Measurements from ENCODE around the gene ACYP1.

ACYP1 gene

DNA sequence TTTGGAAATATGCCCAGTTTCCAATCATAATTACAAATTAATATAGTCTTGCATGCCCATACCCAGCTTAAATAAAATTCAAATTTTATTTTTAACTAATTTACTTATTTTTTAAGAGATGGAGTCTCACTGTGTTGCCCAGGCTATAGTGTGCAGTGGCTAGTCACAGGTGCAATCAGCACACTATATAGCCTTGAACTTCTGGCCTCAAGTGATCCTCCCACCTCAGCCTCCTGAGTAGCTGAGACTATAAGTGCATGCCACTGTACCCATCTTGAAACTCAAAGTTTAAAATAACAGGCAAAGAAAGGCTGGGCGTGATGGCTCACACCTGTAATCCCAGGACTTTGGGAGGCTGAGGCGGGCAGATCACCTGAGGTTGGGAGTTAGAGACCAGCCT, 22.9 kb downstream of the ACYP1 start:
- DNase-seq (ENCODE audit: low read depth in 1 of 2, low spot score in 1 of 2), result no peak

DNA sequence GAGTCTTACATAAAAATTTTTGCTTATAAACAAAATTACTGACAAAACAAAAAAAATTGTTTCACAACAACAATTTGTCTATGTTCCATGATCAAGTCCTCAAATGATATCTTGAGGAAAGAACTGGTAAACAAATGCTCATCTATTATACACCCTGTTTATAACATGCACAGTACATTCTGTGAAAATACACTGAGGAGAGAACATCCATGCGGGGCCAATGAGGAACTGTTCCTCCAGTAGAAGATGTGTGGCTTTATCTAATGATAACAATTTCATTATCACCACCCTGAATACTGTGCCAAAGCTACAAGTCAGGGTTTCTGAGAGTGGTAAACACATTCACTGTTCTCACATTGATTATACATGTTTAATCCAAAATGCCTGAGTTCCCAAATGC, 23.3 kb downstream of the ACYP1 start:
- no peak for DNase-seq (ENCODE audit: low read depth in 1 of 2, low spot score in 1 of 2)

GRCh38 chr14:75032939-75033338, 30.9 kb downstream of the ACYP1 start:
- DNase-seq (ENCODE audit: low read depth in 1 of 2, low spot score in 1 of 2), result no peak

DNA sequence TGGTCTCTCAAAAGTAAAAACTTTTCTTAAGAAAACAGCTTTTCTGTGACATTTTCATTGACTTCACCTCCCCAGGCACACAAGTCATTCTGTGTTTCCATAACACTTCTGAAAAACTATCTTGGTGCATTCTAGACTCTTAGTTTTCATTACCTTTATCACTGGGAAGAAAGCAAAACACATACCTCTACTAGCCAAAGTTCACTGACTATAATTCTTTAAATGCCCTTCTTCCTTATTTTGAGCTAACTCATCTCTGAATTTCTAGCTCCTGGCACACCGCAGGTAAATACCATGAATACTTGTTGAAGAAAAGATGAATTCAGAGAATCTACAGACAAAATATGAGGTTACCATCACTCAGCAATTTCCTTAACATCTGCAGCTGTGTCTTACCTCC, 33.7 kb downstream of the ACYP1 start:
- no peak for DNase-seq (ENCODE audit: low read depth in 1 of 2, low spot score in 1 of 2)

- DNase-seq (ENCODE audit: low read depth in 1 of 2, low spot score in 1 of 2), result no peak
These were observed 37.9 kb downstream of the ACYP1 start for GRCh38 chr14:75025876-75026275.

DNA sequence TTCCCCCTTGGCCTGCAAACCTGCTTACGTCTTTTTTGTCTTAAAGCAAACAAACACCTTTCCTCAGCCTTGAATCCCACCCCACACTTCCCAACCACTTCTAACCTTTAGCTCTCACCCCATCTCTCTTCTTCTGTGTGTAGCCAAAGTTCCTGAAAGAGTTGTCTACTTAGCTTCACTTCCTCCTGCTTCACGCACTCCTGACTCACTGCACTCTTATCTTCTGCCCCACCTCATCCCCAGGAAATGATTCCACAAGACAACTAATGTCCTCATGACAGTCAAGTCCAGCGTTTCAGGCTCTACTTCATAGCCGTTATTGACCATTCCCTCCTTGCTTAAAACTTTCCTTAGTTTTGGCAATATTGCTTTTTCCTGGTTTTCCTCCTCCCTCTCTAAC, 38.7 kb downstream of the ACYP1 start:
- DNase-seq (ENCODE audit: low read depth in 1 of 2, low spot score in 1 of 2), result no peak

- DNase-seq (ENCODE audit: low read depth in 1 of 2, low spot score in 1 of 2), result no peak
These were observed 40.7 kb downstream of the ACYP1 start for GRCh38 chr14:75023108-75023507.

GRCh38 chr14:75022655-75023054, 41.2 kb downstream of the ACYP1 start:
- DNase-seq (ENCODE audit: low read depth in 1 of 2, low spot score in 1 of 2), result no peak

DNA sequence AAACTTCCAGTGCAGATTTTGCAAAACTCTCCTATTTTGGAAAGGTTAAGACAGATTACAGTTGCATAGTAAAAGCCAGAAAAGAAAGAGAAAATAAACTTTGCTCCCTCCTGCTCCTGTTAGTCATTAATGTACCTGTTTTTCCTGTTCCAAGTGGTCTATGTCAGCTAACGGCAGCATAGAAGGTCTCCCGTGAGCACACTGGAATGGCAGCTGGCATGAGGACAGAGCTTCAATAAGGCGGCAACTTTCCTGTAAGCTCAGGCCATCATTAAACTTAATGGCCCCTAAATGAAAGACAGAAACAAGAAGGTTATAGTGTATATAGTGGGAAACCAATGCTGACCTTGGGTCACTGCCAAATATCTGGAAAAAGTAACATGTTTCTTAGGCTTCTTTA, 45.1 kb downstream of the ACYP1 start:
- DNase-seq (ENCODE audit: low read depth in 1 of 2, low spot score in 1 of 2), result no peak

DNA sequence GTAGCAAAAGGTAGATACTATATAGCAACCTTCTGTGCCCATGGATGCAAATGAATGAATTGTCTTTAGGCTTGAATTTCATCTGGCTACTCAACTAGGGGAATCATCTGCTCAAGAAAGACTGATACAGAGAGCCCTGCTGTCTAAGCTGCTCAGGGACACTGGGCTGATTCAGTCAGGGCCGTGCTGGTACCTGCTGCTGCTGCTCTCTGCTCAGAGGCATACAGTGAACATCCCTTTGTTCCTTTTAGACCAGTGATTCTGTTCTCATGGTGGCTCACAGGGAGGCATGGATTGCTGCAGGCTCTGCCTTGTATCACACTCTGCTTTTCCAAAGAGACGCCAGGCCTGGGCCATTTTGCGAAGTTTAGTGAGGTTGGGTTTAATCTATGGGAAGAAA, 47.0 kb downstream of the ACYP1 start:
- DNase-seq (ENCODE audit: low read depth in 1 of 2, low spot score in 1 of 2), result no peak

GRCh38 chr14:75015496-75015895, 48.3 kb downstream of the ACYP1 start:
- no peak for DNase-seq (ENCODE audit: low read depth in 1 of 2, low spot score in 1 of 2)

DNA sequence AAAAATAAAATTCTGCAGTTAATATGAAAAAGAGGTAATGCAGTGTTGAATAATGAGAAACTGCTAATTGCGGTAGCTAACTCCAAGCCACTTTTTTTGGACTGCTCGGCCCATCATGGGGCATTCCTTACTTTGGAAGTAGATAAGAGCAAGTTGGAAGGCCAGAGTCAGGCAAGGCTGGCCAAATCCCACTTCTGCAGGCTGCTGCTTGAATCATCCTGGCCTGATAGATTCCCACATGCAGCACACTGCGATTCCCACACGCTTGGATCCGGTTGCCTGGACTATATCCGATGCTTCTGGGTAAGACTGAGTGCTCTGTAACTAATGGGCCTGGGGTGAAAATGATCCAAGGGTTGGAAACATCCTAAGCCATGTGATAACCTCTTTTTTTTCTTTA, 50.5 kb downstream of the ACYP1 start:
- DNase-seq (ENCODE audit: low read depth in 1 of 2, low spot score in 1 of 2), result no peak

GRCh38 chr14:75011356-75011994, 52.3 kb downstream of the ACYP1 start:
- DNase-seq (ENCODE audit: low read depth in 1 of 2, low spot score in 1 of 2), result no peak

GRCh38 chr14:75010472-75011093, 53.2 kb downstream of the ACYP1 start:
- no peak for DNase-seq (ENCODE audit: low read depth in 1 of 2, low spot score in 1 of 2)

DNA sequence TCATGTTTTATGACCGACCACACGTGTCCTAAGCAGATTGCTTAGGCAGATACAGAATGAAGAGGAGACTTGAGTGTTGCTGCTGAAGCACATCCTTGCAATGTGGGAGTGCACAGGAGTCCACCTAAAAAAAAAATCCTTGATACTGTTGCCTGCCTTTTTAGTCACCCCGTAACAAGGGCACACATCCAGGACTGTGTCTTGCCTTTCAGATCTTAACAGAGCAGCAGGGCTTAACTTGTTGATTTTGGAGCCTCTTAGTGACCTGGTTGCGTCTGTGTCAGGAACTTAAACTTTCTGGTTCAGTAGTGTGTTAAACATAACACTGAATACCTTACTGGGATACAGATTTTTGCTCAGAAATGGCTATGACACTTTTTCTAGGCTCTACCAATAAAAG, 54.6 kb downstream of the ACYP1 start:
- no peak for DNase-seq (ENCODE audit: low read depth in 1 of 2, low spot score in 1 of 2)

DNA sequence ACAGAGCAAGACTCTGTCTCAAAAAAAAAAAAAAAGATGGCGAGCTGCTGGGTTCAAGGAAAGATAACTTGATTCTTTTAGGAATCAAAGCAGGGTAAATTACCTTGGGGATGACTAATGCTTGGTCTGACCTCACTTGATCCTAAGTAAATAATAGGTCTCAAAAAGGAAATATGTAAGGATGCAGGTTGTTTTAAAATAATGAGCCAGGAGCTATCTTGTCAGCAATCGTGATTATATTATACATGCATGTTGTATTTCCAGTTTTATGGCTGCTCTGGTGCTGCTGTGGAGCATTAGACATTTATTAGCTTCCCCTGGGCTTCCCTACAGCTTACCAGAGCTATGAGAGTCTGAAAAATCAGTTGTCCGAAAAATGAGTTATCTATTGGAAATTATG, 58.5 kb downstream of the ACYP1 start:
- no peak for DNase-seq (ENCODE audit: low read depth in 1 of 2, low spot score in 1 of 2)

DNA sequence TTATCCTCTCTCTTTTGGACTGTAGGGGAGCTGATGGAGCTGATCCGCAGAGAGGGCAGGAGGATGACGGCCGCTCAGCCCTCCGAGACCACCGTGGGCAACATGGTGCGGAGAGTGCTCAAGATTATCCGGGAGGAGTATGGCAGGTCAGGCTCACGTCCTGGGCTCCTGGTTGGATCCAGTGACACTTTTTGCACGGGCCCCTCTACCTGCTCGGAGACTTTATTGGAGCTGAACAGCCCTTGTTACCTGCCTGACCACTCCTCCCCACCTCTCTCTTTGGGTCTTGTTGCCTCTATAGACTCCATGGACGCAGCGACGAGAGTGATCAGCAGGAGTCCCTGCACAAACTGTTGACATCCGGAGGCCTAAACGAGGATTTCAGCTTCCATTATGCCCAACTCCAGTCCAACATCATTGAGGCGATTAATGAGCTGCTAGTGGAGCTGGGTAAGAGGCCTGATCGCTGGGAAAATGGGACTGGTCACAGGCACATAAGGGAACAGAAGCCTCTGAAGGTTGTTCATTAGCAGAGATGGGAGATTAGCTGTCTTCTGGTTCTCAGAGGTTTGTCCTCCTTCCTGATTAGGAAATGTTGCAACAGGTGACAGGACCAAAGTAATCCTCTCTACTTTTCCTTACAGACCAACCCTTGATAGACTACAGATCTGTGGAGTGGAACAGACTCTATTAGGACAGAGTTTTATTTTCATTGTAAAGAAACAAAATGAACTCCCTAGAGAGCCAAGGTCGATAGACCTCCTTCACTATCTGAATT, 60.4 kb downstream of the ACYP1 start:
- no peak for DNase-seq (ENCODE audit: low read depth in 1 of 2, low spot score in 1 of 2)
